Adrenal gland (tissue), 12 donors: ENCODE results near the gene PKN3. TPM values are rescaled to one million over a fixed set of nuclear protein-coding genes. Genes with fewer than 3 reads are reported as not detected.

Source experiments
- DNase-seq, 7 donors: peaks; one replicate each; pipeline ENCODE4 v3.0.0-alpha.2; 2019 to 2020
- H3K27ac ChIP-seq, 5 donors: fragments of 200-600 bp; sonication (generic) in 4 of 5; 1 replicate in 3 of 5; 2 replicates in 2 of 5; pipeline versions ENCODE4 v1.5.1 to v1.8.0; 2016 to 2020; ENCODE audit warnings: mild to moderate bottlenecking in 1 of 5
- H3K27me3 ChIP-seq: fragments of 200-600 bp; 2 replicates; pipeline ENCODE4 v1.8.0; 2021
- H3K36me3 ChIP-seq, 2 donors: fragments of 200-600 bp; replicated peaks in 1 of 2; 1 replicate in 1 of 2; 2 replicates in 1 of 2; pipeline versions ENCODE4 v1.5.1 to v1.8.0; 2018 to 2022
- H3K4me1 ChIP-seq, 2 donors: fragments of 200-600 bp; replicated peaks in 1 of 2; 1 replicate in 1 of 2; 2 replicates in 1 of 2; pipeline versions ENCODE4 v1.5.1 to v1.8.0; 2018 to 2021
- H3K4me3 ChIP-seq, 4 donors: fragments of 200-600 bp; sonication (generic) in 3 of 4; one replicate each; pipeline ENCODE4 v1.5.1; 2016 to 2018
- H3K9me3 ChIP-seq, 3 donors: fragments of 200-600 bp; sonication (generic) in 1 of 3; replicated peaks in 1 of 3; 1 replicate in 2 of 3; 2 replicates in 1 of 3; pipeline versions ENCODE4 v1.5.1 to v1.8.0; 2016 to 2021
- CTCF ChIP-seq, 6 experiments: fragments of 450-650 bp in 4 of 6; fragments of 200-600 bp in 2 of 6; sonication (generic) in 1 of 6; IDR thresholded peaks; 1 replicate in 5 of 6; 2 replicates in 1 of 6; pipeline versions ENCODE4 v1.5.1 to v1.8.0; 2016 to 2021; ENCODE audit warnings: antibody characterized with exemption in 6 of 6, mild to moderate bottlenecking in 2 of 6, moderate library complexity in 1 of 6
- POLR2A ChIP-seq, 2 donors: fragments of 450-650 bp; IDR thresholded peaks; one replicate each; pipeline ENCODE4 v1.6.1; 2017; ENCODE audit warnings: antibody characterized with exemption in 2 of 2, mild to moderate bottlenecking in 2 of 2, moderate library complexity in 1 of 2
- WGBS, 4 donors: extraction: QIAGEN DNeasy Blood & Tissue Kit in 2 of 4; methylation state at CpG; one replicate each; pipeline versions ENCODE4 v1.1.5 to v1.1.7; 2013 to 2017; 5-methylcytosine and 5-hydroxymethylcytosine counted together
- intact Hi-C, 2 donors: fragments of 100-400 bp; cut with DNase I; formaldehyde crosslinking; loops; one replicate each; pipeline versions ENCODE4 v1.14.1 to v1.15.0; 2022 to 2023
- polyA plus RNA-seq, 3 donors: library from polyadenylated mRNA; stranded (reverse); fragments of 200-250 nt in 2 of 3; fragments of 350-450 nt in 1 of 3; fragmentation: Illumina TruSeq in 1 of 3; extraction: RNeasy Lipid Tissue Mini Kit (QIAGEN cat#74804) in 1 of 3; gene quantifications; one replicate each; pipeline ENCODE4 v1.2.3, GENCODE V29; 2013 to 2014
- total RNA-seq, 9 donors: library from RNA; depleted of rRNA in 4 of 9; stranded (reverse); fragments of >200 nt in 4 of 9; fragments of 120-200 nt in 1 of 9; fragmentation: NEBNext Ultra II Directional in 1 of 9; extraction: Animal tissue kit (Norgen Biotek cat#: 25700) in 1 of 9; gene quantifications; one replicate each; pipeline versions ENCODE4 v1.1.0 to v1.2.4, GENCODE V29; 2013 to 2023
- donor health status: healthy with polysubstance abuse.
- donor health status: Bipolar disorder and iron deficiency.
- donor health status: DM: yes; HTN: yes; CAD: no.
- donor health status: DM: no; HTN: no; CAD: no.
- donor health status: DM: no; HTN: no; CAD: no.
- donor health status: DM: yes; HTN: yes; CAD: no.

Gene PKN3
- total and polyA plus RNA-seq, 12 donors: 0.90 to 8.6 (median 4.1) TPM

GRCh38 chr9:128712451-128713410 lies 10.4 kb downstream of the PKN3 start:
- TF ChIP-seq CTCF (IDR thresholded peaks at IDR 0.05): no peak
- TF ChIP-seq POLR2A (IDR thresholded peaks at IDR 0.05): no peak
- Histone ChIP-seq H3K27ac (no peak overlapping the region), H3K4me3 (no peak overlapping the region), H3K4me1 (no peaks in the 10 kb centered on the region), H3K9me3 (no peaks in the 10 kb centered on the region), H3K27me3 (no peaks in the 10 kb centered on the region), H3K36me3 (no peaks in the 10 kb centered on the region)
- 50 to 96% (median 80%) methylated on average over 5 to 26 of the region's 26 CpGs for WGBS, 4 donors
- intact Hi-C loops: no loop called here
- DNase-seq: no peak

- Histone ChIP-seq H3K4me1 (no peaks in the 10 kb centered on the region), H3K36me3 (no peaks in the 10 kb centered on the region), H3K27me3 (no peaks in the 10 kb centered on the region), H3K9me3 (no peaks in the 10 kb centered on the region), H3K4me3 (no peak overlapping the region), H3K27ac (no peak overlapping the region)
- 84 to 100% (median 87%) methylated on average over 1 to 13 of the region's 13 CpGs for whole genome bisulfite sequencing, 4 donors
- DNase-seq: no peak
- TF ChIP-seq CTCF (IDR thresholded peaks at IDR 0.05) (no peak), POLR2A (IDR thresholded peaks at IDR 0.05) (no peak)
- intact Hi-C loops: no loop called here
Observed at GRCh38 chr9:128713411-128713780, 11.1 kb downstream of the PKN3 start.

- H3K4me3 ChIP-seq: no peak overlapping the region
- WGBS, 4 donors: 92 to 96% (median 94%) methylated on average over 13 to 19 of the region's 19 CpGs
- intact Hi-C loops: no loop called here
- no peaks in the 10 kb centered on the region for H3K27me3 ChIP-seq
- TF ChIP-seq CTCF (IDR thresholded peaks at IDR 0.05): no peak
- no peak for TF ChIP-seq POLR2A (IDR thresholded peaks at IDR 0.05)
- no peaks in the 10 kb centered on the region for H3K36me3 ChIP-seq
- DNase-seq: no peak
- H3K9me3 ChIP-seq: no peaks in the 10 kb centered on the region
- H3K4me1 ChIP-seq: no peaks in the 10 kb centered on the region
- H3K27ac ChIP-seq: no peak overlapping the region
Observed at GRCh38 chr9:128713941-128714573, 11.8 kb downstream of the PKN3 start.

GRCh38 chr9:128714586-128715435 lies 12.5 kb downstream of the PKN3 start:
- DNase-seq: no peak

More at GRCh38 chr9:128714586-128715435, 12.5 kb downstream of the PKN3 start:
- H3K4me3 ChIP-seq: no peak overlapping the region
- WGBS, 4 donors: 90 to 92% (median 91%) methylated on average over 21 to 24 of the region's 24 CpGs
- H3K4me1 ChIP-seq: no peaks in the 10 kb centered on the region
- H3K27ac ChIP-seq: no peak overlapping the region
- no peaks in the 10 kb centered on the region for H3K36me3 ChIP-seq
- H3K9me3 ChIP-seq: no peaks in the 10 kb centered on the region
- intact Hi-C loops: no loop called here
- TF ChIP-seq POLR2A (IDR thresholded peaks at IDR 0.05) (no peak), CTCF (IDR thresholded peaks at IDR 0.05) (no peak)
- H3K27me3 ChIP-seq: no peaks in the 10 kb centered on the region
